Esophagus squamous epithelium (tissue), 5 donors: ENCODE results near the gene PTDSS2. TPM values are rescaled to one million over a fixed set of nuclear protein-coding genes. Genes with fewer than 3 reads are reported as not detected.

Experiments used
- DNase-seq: peaks from one replicate; lab custom pipeline; 2025; lab: John Stamatoyannopoulos, UW
- H3K27ac ChIP-seq, 4 donors: fragments of 200-600 bp; sonication (generic); one replicate each; pipeline ENCODE4 v1.5.1; 2016 to 2019; ENCODE audit warnings: mild to moderate bottlenecking in 1 of 4
- H3K27me3 ChIP-seq, 4 donors: fragments of 200-600 bp; sonication (generic); 1 replicate in 3 of 4; 2 replicates in 1 of 4; pipeline versions ENCODE4 v1.5.1 to v1.6.0; 2017 to 2021; ENCODE audit warnings: antibody characterized with exemption in 1 of 4
- H3K36me3 ChIP-seq, 3 donors: fragments of 200-600 bp; sonication (generic); one replicate each; pipeline ENCODE4 v1.5.1; 2016 to 2019
- H3K4me1 ChIP-seq, 3 donors: fragments of 200-600 bp; sonication (generic); one replicate each; pipeline ENCODE4 v1.5.1; 2017 to 2019
- H3K4me3 ChIP-seq, 4 donors: fragments of 200-600 bp; sonication (generic); 1 replicate in 3 of 4; 2 replicates in 1 of 4; pipeline ENCODE4 v1.5.1; 2016 to 2019; ENCODE audit warnings: mild to moderate bottlenecking in 2 of 4, moderate library complexity in 1 of 4
- H3K9me3 ChIP-seq, 3 donors: fragments of 200-600 bp; sonication (generic); one replicate each; pipeline ENCODE4 v1.5.1; 2016 to 2019
- POLR2A ChIP-seq, 4 donors: fragments of 450-650 bp; IDR thresholded peaks; one replicate each; pipeline ENCODE4 v1.6.1; 2017; ENCODE audit warnings: antibody characterized with exemption in 4 of 4, mild to moderate bottlenecking in 4 of 4, moderate library complexity in 3 of 4
- WGBS, 2 donors: methylation state at CpG; one replicate each; pipeline ENCODE4 v1.1.5; 2018; 5-methylcytosine and 5-hydroxymethylcytosine counted together
- intact Hi-C: fragments of 100-400 bp; cut with DNase I; formaldehyde crosslinking; loops from one replicate; pipeline ENCODE4 v1.15.0; 2022
- total RNA-seq, 4 donors: library from RNA; depleted of rRNA; stranded (reverse); fragments of >200 nt; gene quantifications; one replicate each; pipeline ENCODE4 v1.1.0, GENCODE V29; 2016
- TF ChIP-seq, protein P1 (sequence below), 6 experiments: fragments of 450-650 bp in 4 of 6; fragments of 200-600 bp in 2 of 6; sonication (generic) in 2 of 6; IDR thresholded peaks; one replicate each; pipeline ENCODE4 v1.5.1; 2016 to 2019; ENCODE audit warnings: antibody characterized with exemption in 6 of 6, mild to moderate bottlenecking in 4 of 6, moderate library complexity in 4 of 6
- donor health status: DM: yes; HTN: yes; CAD: no.

Gene PTDSS2
- total RNA-seq, 4 donors from 2014 or later = 15.8 to 34.3 (median 22.8) TPM

DNA sequence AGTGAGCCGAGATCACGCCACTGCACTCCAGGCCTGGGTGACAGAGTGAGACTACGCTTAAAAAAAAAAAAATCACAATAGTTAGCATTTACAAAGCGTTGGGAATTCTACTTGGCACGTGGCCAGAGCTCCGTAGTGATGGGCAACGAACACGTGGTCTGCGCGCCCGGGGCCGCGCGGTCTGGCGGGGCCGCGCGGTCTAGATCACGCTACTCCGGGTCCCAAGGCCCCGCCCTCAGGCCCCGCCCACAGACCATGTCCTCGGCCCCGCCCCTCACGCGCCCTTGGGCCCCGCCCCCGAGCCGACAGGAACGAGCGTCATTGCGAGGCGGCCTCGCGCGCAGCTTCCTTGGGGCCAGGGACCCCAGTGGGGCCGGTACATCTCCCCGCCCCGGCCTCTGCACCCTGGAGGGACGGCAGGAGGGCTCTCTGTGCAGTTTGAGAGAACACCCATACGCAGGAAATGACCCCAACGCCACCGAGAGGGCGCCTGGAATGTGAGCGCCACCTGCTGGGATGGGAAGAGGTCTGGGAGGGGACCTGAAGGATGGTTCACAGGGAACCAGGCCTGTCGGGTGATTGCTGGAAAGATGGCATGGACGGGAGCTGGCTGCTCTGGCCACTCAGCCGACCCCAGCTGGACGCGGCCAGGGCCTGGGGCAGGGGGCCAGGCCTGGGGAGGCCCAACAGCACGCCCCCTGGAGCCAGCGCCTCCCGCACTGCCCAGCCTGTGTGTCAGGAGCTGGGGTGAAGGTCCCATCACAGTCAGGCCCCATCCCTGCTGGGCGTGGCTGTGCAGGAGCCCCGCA lies 2.0 kb upstream of the PTDSS2 start:
- intact Hi-C loops = loop anchor here (5.0 kb wide), 1 partner anchor 69 kb away; no protein-coding TSS in a partner anchor
- Histone ChIP-seq H3K4me3 (peak overlapping the region; percentile 41 to 87 (median 60)), H3K9me3 (no peaks in the 10 kb centered on the region), H3K4me1 (peaks cover 21 to 84% (median 34%) of the 10 kb centered on the region in 3 donors), H3K27ac (peak overlapping the region; percentile 90 to 99 (median 95)), H3K27me3 (no peaks in the 10 kb centered on the region), H3K36me3 (peaks cover 0 to 13% (median 0%) of the 10 kb centered on the region in 3 donors)
- peak; percentile 77 for DNase-seq
- 1 to 4% methylated on average over 17 to 22 of the region's 55 CpGs for WGBS, 2 donors
- TF ChIP-seq, protein P1, sequence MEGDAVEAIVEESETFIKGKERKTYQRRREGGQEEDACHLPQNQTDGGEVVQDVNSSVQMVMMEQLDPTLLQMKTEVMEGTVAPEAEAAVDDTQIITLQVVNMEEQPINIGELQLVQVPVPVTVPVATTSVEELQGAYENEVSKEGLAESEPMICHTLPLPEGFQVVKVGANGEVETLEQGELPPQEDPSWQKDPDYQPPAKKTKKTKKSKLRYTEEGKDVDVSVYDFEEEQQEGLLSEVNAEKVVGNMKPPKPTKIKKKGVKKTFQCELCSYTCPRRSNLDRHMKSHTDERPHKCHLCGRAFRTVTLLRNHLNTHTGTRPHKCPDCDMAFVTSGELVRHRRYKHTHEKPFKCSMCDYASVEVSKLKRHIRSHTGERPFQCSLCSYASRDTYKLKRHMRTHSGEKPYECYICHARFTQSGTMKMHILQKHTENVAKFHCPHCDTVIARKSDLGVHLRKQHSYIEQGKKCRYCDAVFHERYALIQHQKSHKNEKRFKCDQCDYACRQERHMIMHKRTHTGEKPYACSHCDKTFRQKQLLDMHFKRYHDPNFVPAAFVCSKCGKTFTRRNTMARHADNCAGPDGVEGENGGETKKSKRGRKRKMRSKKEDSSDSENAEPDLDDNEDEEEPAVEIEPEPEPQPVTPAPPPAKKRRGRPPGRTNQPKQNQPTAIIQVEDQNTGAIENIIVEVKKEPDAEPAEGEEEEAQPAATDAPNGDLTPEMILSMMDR (IDR thresholded peaks at IDR 0.05) = peak; percentile 84 to 93 (median 86)
- peak in 2 of 4 donors; percentile 59 to 86 for TF ChIP-seq POLR2A (IDR thresholded peaks at IDR 0.05)

DNA sequence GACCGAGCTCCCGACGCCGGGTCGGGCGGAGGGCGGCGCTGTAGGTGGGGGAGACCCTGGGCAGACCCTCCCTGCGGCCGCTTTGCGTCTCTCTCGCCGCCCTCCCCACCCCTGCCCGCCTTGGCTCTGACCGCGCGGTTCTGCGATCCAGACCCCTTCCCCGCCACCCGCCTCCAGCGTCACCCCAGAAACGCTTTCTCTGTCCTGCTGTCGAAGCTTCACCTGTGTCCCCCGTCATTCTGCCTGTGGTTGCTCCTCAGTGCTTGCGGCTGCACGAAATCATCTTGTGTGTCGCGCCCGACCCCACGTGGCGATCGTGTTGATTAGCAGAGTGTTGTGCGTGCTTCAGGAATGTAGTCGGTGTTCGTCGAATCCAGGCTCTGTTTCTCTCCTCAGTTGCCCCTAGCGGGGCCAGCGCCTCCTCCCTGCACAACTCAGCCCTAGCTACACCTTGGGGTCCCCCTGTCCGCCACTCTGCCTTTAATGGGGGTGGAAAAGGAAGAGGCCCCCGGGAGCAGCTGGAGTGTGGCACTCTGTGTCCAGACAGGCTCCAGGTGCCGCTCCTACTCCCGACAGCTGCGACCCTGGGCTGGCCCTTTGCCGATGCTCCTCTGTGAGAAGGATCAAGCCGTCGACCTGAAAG lies 851 bp downstream of the PTDSS2 start:
- 0 to 19% methylated on average over 4 to 7 of the region's 46 CpGs for WGBS, 2 donors
- intact Hi-C loops = no loop called here
- TF ChIP-seq, protein P1 (IDR thresholded peaks at IDR 0.05) = peak in 2 of 6 experiments; percentile 19 to 24
- TF ChIP-seq POLR2A (IDR thresholded peaks at IDR 0.05) = no peak

DNA sequence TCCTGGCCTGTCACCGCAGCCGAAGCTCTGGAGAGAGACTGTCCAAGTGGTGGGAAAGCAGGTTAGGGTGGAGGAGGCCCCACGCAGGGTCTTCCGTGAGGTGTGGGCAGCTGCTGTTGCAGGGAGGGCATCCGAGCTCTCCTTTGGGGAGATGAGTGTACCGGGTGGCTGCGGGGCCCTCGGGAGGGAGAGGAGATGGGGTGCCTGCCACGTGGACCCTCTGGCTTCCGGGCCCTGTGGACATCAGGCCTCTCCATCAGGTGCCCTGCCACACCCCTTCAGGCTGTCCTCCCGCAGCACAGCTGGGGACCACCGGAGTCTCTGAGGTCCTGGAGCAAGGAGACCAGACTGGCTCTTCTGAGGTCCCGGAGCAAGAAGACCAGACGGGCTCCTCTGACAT lies 1.7 kb downstream of the PTDSS2 start:
- H3K36me3 ChIP-seq = peaks cover 0 to 37% (median 0%) of the 10 kb centered on the region in 3 donors
- peak overlapping the region in 1 of 4 donors; percentile 95 for H3K27ac ChIP-seq
- WGBS, 2 donors = 88 to 95% methylated on average over 8 to 11 of the region's 14 CpGs
- no peak for DNase-seq
- H3K4me1 ChIP-seq = peaks cover 21 to 55% (median 26%) of the 10 kb centered on the region in 3 donors
- no peaks in the 10 kb centered on the region for H3K9me3 ChIP-seq
- H3K27me3 ChIP-seq = no peaks in the 10 kb centered on the region
- intact Hi-C loops = no loop called here
- H3K4me3 ChIP-seq = peak overlapping the region in 2 of 4 donors; percentile 91 to 100
- TF ChIP-seq, protein P1 (IDR thresholded peaks at IDR 0.05) = no peak
- TF ChIP-seq POLR2A (IDR thresholded peaks at IDR 0.05) = no peak

More for the DNA sequence above, 851 bp downstream of the PTDSS2 start:
- Histone ChIP-seq H3K4me3 (peak overlapping the region; percentile 66 to 100 (median 92)), H3K36me3 (peaks cover 0 to 31% (median 0%) of the 10 kb centered on the region in 3 donors), H3K27ac (peak overlapping the region; percentile 87 to 95 (median 92)), H3K27me3 (no peaks in the 10 kb centered on the region), H3K4me1 (peaks cover 21 to 63% (median 26%) of the 10 kb centered on the region in 3 donors), H3K9me3 (no peaks in the 10 kb centered on the region)
- peak; percentile 44 for DNase-seq

DNA sequence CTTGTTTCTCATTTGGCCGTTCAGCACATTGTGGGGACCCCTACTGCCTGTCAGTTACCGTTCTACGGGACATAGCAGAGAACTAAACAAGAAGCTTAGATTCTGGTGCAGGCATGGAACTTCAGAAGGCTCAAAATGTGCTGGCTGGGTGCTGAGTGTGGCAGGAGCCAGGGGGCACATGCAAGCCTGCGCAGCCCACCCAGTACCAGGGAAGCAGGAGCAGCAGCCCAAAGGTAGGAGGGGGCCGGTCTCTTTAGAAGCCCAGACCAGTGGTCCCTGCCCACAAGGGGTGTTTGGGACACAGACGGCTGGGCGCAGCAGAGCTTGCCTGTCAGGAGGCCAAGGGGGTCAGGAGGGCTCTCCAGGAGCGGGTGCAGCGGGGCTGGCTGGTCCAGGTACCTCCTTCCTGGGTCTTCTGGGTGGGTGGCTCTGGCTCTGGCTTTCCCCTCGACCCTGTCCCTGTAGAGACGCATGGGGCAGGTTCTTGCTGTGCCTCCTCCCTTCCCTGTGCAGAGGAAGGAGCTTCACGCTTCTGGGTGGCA lies 2.2 kb downstream of the PTDSS2 start:
- TF ChIP-seq, protein P1 (IDR thresholded peaks at IDR 0.05) = no peak
- H3K27ac ChIP-seq = no peak overlapping the region
- DNase-seq = no peak
- intact Hi-C loops = no loop called here
- peaks cover 21 to 50% (median 26%) of the 10 kb centered on the region in 3 donors for H3K4me1 ChIP-seq
- H3K4me3 ChIP-seq = no peak overlapping the region
- H3K9me3 ChIP-seq = no peaks in the 10 kb centered on the region
- H3K36me3 ChIP-seq = peaks cover 0 to 42% (median 0%) of the 10 kb centered on the region in 3 donors
- H3K27me3 ChIP-seq = no peaks in the 10 kb centered on the region
- 84 to 88% methylated on average over 3 to 8 of the region's 12 CpGs for WGBS, 2 donors
